GM23338 (cell line): ENCODE results near the gene TEDC2. TPM values are rescaled to one million over a fixed set of nuclear protein-coding genes. Genes with fewer than 3 reads are reported as not detected.

Experiments
- ETS1 ChIP-seq: IDR thresholded peaks from 2 replicates; pipeline ENCODE4 v1.6.1; 2016; ENCODE audit warnings: antibody characterized with exemption
- JUNB ChIP-seq: IDR thresholded peaks from one replicate; pipeline ENCODE4 v1.6.1; 2016; ENCODE audit warnings: antibody characterized with exemption; ENCODE audit not compliant: unreplicated experiment
- REST ChIP-seq: IDR thresholded peaks from one replicate; pipeline ENCODE4 v1.6.1; 2018; ENCODE audit warnings: antibody characterized with exemption; ENCODE audit not compliant: unreplicated experiment
- ZNF331 ChIP-seq: fragments of 250-450 bp; sonication (Bioruptor Pico); IDR thresholded peaks from 2 replicates; pipeline ENCODE4 v1.5.0; 2020; ENCODE audit warnings: low read depth, mild to moderate bottlenecking, moderate library complexity
- polyA plus RNA-seq: library from polyadenylated mRNA; unstranded; fragments of >200 nt; fragmentation: Nextera tagmentation; extraction: Ambion mirVana; gene quantifications from 2 replicates; pipeline ENCODE4 v1.2.1, GENCODE V29; 2016
- total RNA-seq: library from RNA; depleted of rRNA; stranded (reverse); fragments of >200 nt; shearing (Covaris generic); gene quantifications from 2 replicates; pipeline ENCODE4 v1.2.3, GENCODE V29; 2014
- TF ChIP-seq, protein P1 (sequence below): fragments of 250-450 bp; sonication (Bioruptor Pico); IDR thresholded peaks from 2 replicates; pipeline ENCODE4 v1.5.0; 2020; ENCODE audit warnings: mild to moderate bottlenecking, moderate library complexity

TEDC2 gene
- total and polyA plus RNA-seq, 2 experiments from 2014 or later: 50.6 to 98.9 TPM

- TF ChIP-seq, protein P1, sequence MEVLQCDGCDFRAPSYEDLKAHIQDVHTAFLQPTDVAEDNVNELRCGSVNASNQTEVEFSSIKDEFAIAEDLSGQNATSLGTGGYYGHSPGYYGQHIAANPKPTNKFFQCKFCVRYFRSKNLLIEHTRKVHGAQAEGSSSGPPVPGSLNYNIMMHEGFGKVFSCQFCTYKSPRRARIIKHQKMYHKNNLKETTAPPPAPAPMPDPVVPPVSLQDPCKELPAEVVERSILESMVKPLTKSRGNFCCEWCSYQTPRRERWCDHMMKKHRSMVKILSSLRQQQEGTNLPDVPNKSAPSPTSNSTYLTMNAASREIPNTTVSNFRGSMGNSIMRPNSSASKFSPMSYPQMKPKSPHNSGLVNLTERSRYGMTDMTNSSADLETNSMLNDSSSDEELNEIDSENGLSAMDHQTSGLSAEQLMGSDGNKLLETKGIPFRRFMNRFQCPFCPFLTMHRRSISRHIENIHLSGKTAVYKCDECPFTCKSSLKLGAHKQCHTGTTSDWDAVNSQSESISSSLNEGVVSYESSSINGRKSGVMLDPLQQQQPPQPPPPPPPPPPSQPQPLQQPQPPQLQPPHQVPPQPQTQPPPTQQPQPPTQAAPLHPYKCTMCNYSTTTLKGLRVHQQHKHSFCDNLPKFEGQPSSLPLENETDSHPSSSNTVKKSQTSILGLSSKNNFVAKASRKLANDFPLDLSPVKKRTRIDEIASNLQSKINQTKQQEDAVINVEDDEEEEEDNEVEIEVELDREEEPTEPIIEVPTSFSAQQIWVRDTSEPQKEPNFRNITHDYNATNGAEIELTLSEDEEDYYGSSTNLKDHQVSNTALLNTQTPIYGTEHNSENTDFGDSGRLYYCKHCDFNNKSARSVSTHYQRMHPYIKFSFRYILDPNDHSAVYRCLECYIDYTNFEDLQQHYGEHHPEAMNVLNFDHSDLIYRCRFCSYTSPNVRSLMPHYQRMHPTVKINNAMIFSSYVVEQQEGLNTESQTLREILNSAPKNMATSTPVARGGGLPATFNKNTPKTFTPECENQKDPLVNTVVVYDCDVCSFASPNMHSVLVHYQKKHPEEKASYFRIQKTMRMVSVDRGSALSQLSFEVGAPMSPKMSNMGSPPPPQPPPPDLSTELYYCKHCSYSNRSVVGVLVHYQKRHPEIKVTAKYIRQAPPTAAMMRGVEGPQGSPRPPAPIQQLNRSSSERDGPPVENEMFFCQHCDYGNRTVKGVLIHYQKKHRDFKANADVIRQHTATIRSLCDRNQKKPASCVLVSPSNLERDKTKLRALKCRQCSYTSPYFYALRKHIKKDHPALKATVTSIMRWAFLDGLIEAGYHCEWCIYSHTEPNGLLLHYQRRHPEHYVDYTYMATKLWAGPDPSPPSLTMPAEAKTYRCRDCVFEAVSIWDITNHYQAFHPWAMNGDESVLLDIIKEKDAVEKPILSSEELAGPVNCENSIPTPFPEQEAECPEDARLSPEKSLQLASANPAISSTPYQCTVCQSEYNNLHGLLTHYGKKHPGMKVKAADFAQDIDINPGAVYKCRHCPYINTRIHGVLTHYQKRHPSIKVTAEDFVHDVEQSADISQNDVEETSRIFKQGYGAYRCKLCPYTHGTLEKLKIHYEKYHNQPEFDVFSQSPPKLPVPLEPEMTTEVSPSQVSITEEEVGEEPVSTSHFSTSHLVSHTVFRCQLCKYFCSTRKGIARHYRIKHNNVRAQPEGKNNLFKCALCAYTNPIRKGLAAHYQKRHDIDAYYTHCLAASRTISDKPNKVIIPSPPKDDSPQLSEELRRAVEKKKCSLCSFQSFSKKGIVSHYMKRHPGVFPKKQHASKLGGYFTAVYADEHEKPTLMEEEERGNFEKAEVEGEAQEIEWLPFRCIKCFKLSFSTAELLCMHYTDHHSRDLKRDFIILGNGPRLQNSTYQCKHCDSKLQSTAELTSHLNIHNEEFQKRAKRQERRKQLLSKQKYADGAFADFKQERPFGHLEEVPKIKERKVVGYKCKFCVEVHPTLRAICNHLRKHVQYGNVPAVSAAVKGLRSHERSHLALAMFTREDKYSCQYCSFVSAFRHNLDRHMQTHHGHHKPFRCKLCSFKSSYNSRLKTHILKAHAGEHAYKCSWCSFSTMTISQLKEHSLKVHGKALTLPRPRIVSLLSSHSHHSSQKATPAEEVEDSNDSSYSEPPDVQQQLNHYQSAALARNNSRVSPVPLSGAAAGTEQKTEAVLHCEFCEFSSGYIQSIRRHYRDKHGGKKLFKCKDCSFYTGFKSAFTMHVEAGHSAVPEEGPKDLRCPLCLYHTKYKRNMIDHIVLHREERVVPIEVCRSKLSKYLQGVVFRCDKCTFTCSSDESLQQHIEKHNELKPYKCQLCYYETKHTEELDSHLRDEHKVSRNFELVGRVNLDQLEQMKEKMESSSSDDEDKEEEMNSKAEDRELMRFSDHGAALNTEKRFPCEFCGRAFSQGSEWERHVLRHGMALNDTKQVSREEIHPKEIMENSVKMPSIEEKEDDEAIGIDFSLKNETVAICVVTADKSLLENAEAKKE (CRISPR knock-in tag): no peak
- TF ChIP-seq JUNB (no peak), ZNF331 (no peak), REST (no peak), ETS1 (no peak)
These were observed 22.3 kb downstream of the TEDC2 start (continued) for GRCh38 chr16:2482249-2482648.
